Measurements from ENCODE around the gene CACNA1G. TPM values are rescaled to one million over a fixed set of nuclear protein-coding genes. Genes with fewer than 3 reads are reported as not detected.

Gene CACNA1G
- total and polyA plus RNA-seq, 8 donors, result 0.50 to 38.2 (median 19.5) TPM

GRCh38 chr17:50633683-50634082, 73.2 kb downstream of the CACNA1G start:
- ATAC-seq (no peak), DNase-seq (peak in 1 of 4 donors; percentile 18)
- Histone ChIP-seq H3K27ac (peak overlapping the region in 1 of 2 donors; percentile 81), H3K27me3 (peaks cover 0 to 74% of the 10 kb centered on the region in 2 donors), H3K4me1 (peaks cover 11 to 51% of the 10 kb centered on the region in 2 donors), H3K9me3 (no peaks in the 10 kb centered on the region), H3K4me3 (no peak overlapping the region), H3K36me3 (no peaks in the 10 kb centered on the region)
- intact Hi-C loops (cut with DNase I), result loop anchor here in 1 of 2 donors (10.0 kb wide), 1 partner anchor 51 kb away; no protein-coding TSS in a partner anchor
- no peak for TF ChIP-seq CTCF (IDR thresholded peaks at IDR 0.05)

DNA sequence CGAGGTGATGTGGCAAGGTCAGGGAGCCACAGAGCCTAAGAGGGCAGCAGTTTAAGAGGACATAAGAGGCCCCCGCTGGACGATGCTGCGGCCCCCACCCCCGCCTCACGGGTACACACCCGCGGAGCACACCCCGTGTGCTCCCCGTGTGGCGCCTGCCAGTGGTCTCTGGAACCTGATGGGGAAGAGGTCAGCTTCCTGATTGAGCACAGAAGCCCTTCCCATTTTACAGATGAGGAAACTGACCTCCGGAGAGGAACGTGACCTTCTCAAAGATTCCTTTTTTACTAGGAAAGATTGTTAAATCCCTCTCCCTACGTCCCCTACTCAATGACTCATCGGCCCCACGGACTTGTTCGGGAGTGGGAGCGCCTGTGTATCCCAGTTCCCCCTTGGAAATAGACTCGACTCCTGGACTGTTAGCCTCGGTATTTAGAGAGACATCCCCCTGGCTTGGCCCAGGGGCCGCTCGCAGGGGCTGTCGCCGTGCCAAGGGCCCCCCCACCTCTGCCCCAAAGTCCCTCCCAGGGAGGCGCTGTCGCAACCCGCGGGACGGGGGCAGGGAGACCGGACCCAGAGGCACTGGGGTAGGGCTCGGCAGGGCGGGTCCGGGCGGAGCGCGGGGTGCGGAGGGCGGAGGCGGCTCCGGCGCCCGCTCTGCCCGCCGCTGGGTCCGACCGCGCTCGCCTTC, 73.9 kb downstream of the CACNA1G start, which contains the start of gene ABCC3:
Gene ABCC3, plus strand, starts transcription at position 658 of the 691 bp plus-strand sequence. CDS start 56 bp downstream, outside the sequence.
- no peaks in the 10 kb centered on the region for H3K9me3 ChIP-seq
- TF ChIP-seq CTCF (IDR thresholded peaks at IDR 0.05), result no peak
- H3K36me3 ChIP-seq, result no peaks in the 10 kb centered on the region
- H3K27me3 ChIP-seq, result peaks cover 0 to 67% of the 10 kb centered on the region in 2 donors
- DNase-seq (peak; percentile 44 to 92 (median 80)), ATAC-seq (peak; percentile 73)
- H3K4me3 ChIP-seq, result peak within 1 kb of the TSS; percentile 61 to 68
- peaks cover 18 to 58% of the 10 kb centered on the region in 2 donors for H3K4me1 ChIP-seq
- peak within 1 kb of the TSS; percentile 66 to 81 for H3K27ac ChIP-seq
- intact Hi-C loops (cut with DNase I), result loop anchor here in 1 of 2 donors (10.0 kb wide), 1 partner anchor 50 kb away; no protein-coding TSS in a partner anchor

DNA sequence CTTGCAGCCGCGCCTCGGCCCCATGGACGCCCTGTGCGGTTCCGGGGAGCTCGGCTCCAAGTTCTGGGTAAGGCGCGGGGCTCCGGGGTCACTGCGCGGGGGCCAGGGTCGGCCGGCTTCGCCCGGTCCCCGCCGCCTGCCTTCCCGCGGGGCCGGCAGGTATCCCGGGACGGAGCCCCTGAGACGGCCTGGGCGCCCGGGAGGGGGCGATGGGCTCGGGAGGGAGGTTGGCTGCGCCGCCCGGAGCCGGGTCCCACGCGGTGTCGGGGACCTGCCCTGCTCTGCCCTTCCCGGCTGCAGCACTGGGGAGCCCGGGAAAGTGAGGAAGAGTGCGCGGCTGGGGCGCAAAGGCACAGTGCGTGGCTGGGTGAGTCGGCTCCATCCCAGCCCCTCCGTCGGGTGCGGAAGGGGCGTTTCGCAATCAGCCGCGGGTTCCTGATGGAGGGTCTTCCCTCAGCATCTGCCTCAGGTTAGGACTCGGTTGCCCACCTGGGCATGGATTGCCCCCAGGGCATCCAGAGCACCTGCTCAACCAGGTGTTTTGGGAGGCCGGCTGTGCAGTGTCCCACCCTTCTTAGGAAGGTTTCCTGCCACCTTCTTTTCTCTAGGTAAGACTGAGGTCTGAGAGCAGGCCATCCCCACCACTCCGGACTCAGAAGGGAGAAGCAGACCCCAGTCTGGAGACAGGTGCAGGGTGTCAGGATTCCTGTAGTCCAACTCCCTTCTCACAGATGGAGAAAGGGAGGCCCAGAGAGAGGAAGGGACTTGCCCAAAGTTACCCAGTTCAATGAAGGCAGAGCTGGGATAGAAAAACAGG, 74.6 kb downstream of the CACNA1G start:
- no peak for TF ChIP-seq CTCF (IDR thresholded peaks at IDR 0.05)
- intact Hi-C loops (cut with DNase I), result loop anchor here in 1 of 2 donors (10.0 kb wide), 1 partner anchor 50 kb away; no protein-coding TSS in a partner anchor
- H3K27ac ChIP-seq, result peak overlapping the region; percentile 66 to 81
- H3K4me3 ChIP-seq, result peak overlapping the region; percentile 61 to 68
- DNase-seq, result peak in 1 of 4 donors; percentile 80
- ATAC-seq, result peak; percentile 5
- no peaks in the 10 kb centered on the region for H3K36me3 ChIP-seq
- no peaks in the 10 kb centered on the region for H3K9me3 ChIP-seq
- H3K27me3 ChIP-seq, result peaks cover 0 to 60% of the 10 kb centered on the region in 2 donors
- H3K4me1 ChIP-seq, result peaks cover 25 to 65% of the 10 kb centered on the region in 2 donors

DNA sequence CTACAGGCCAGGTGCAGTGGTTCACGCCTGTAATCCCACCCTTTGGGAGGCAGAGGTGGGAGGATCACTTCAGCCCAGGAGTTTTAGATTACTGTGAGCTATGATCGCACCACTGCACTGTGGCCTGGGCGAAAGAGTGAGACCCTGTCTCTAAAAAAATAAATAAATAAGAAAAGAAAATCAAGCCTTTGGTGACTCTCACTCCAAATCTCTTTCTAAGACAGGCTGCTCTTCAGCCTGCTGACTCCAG, 75.1 kb downstream of the CACNA1G start:
- H3K27ac ChIP-seq, result peak overlapping the region in 1 of 2 donors; percentile 81
- TF ChIP-seq CTCF (IDR thresholded peaks at IDR 0.05), result no peak
- H3K36me3 ChIP-seq, result no peaks in the 10 kb centered on the region
- ATAC-seq (no peak), DNase-seq (peak in 1 of 4 donors; percentile 2)
- H3K27me3 ChIP-seq, result peaks cover 0 to 57% of the 10 kb centered on the region in 2 donors
- no peaks in the 10 kb centered on the region for H3K9me3 ChIP-seq
- H3K4me3 ChIP-seq, result peak overlapping the region; percentile 61 to 68
- H3K4me1 ChIP-seq, result peaks cover 29 to 71% of the 10 kb centered on the region in 2 donors
- intact Hi-C loops (cut with DNase I), result loop anchor here in 1 of 2 donors (10.0 kb wide), 1 partner anchor 49 kb away; no protein-coding TSS in a partner anchor

All from left lung (tissue), 10 donors.